Esophagus squamous epithelium (tissue), 5 donors: ENCODE results near the gene OTUD5. TPM values are rescaled to one million over a fixed set of nuclear protein-coding genes. Genes with fewer than 3 reads are reported as not detected.

Experiments
- DNase-seq: peaks from one replicate; lab custom pipeline; 2025; lab: John Stamatoyannopoulos, UW
- H3K27ac ChIP-seq, 4 donors: fragments of 200-600 bp; sonication (generic); one replicate each; pipeline ENCODE4 v1.5.1; 2016 to 2019; ENCODE audit warnings: mild to moderate bottlenecking in 1 of 4
- H3K27me3 ChIP-seq, 4 donors: fragments of 200-600 bp; sonication (generic); 1 replicate in 3 of 4; 2 replicates in 1 of 4; pipeline versions ENCODE4 v1.5.1 to v1.6.0; 2017 to 2021; ENCODE audit warnings: antibody characterized with exemption in 1 of 4
- H3K36me3 ChIP-seq, 3 donors: fragments of 200-600 bp; sonication (generic); one replicate each; pipeline ENCODE4 v1.5.1; 2016 to 2019
- H3K4me1 ChIP-seq, 3 donors: fragments of 200-600 bp; sonication (generic); one replicate each; pipeline ENCODE4 v1.5.1; 2017 to 2019
- H3K4me3 ChIP-seq, 4 donors: fragments of 200-600 bp; sonication (generic); 1 replicate in 3 of 4; 2 replicates in 1 of 4; pipeline ENCODE4 v1.5.1; 2016 to 2019; ENCODE audit warnings: mild to moderate bottlenecking in 2 of 4, moderate library complexity in 1 of 4
- H3K9me3 ChIP-seq, 3 donors: fragments of 200-600 bp; sonication (generic); one replicate each; pipeline ENCODE4 v1.5.1; 2016 to 2019
- POLR2A ChIP-seq, 4 donors: fragments of 450-650 bp; IDR thresholded peaks; one replicate each; pipeline ENCODE4 v1.6.1; 2017; ENCODE audit warnings: antibody characterized with exemption in 4 of 4, mild to moderate bottlenecking in 4 of 4, moderate library complexity in 3 of 4
- WGBS, 2 donors: methylation state at CpG; one replicate each; pipeline ENCODE4 v1.1.5; 2018; 5-methylcytosine and 5-hydroxymethylcytosine counted together
- intact Hi-C: fragments of 100-400 bp; cut with DNase I; formaldehyde crosslinking; loops from one replicate; pipeline ENCODE4 v1.15.0; 2022
- total RNA-seq, 4 donors: library from RNA; depleted of rRNA; stranded (reverse); fragments of >200 nt; gene quantifications; one replicate each; pipeline ENCODE4 v1.1.0, GENCODE V29; 2016
- TF ChIP-seq, protein P1 (sequence below), 6 experiments: fragments of 450-650 bp in 4 of 6; fragments of 200-600 bp in 2 of 6; sonication (generic) in 2 of 6; IDR thresholded peaks; one replicate each; pipeline ENCODE4 v1.5.1; 2016 to 2019; ENCODE audit warnings: antibody characterized with exemption in 6 of 6, mild to moderate bottlenecking in 4 of 6, moderate library complexity in 4 of 6
- donor health status: DM: yes; HTN: yes; CAD: no.

Gene OTUD5
- total RNA-seq, 4 donors from 2014 or later = 15.7 to 28.4 (median 24.3) TPM

DNA sequence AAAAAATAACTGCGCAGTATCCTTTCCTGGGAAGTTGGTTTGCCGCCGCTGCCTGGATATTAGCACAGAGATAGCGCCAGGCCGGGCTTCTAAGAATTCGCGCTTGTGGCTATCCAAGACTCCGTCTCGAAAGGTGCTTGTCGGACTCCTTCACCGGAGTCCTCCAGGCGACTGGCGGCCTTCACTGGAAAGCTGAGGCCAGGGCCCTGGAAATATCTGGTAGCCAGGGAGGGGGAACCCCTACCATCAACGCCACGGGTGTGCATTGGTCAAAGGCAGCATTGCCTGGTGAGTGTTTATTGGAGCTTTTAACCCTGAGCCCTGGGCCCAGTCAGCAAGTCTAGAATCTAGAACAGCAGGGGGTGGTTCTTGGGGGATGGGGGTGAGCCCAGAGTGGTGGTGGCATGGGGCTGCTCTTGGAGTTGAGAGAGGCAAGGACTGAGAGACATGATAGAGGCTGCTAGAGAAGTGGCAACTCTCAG lies 38.0 kb downstream of the OTUD5 start:
- no peak for TF ChIP-seq POLR2A (IDR thresholded peaks at IDR 0.05)
- TF ChIP-seq, protein P1, sequence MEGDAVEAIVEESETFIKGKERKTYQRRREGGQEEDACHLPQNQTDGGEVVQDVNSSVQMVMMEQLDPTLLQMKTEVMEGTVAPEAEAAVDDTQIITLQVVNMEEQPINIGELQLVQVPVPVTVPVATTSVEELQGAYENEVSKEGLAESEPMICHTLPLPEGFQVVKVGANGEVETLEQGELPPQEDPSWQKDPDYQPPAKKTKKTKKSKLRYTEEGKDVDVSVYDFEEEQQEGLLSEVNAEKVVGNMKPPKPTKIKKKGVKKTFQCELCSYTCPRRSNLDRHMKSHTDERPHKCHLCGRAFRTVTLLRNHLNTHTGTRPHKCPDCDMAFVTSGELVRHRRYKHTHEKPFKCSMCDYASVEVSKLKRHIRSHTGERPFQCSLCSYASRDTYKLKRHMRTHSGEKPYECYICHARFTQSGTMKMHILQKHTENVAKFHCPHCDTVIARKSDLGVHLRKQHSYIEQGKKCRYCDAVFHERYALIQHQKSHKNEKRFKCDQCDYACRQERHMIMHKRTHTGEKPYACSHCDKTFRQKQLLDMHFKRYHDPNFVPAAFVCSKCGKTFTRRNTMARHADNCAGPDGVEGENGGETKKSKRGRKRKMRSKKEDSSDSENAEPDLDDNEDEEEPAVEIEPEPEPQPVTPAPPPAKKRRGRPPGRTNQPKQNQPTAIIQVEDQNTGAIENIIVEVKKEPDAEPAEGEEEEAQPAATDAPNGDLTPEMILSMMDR (IDR thresholded peaks at IDR 0.05) = no peak
- Histone ChIP-seq H3K4me1 (peaks cover 0 to 37% (median 0%) of the 10 kb centered on the region in 3 donors), H3K4me3 (peak overlapping the region; percentile 50 to 71 (median 64)), H3K36me3 (peaks cover 0 to 48% (median 0%) of the 10 kb centered on the region in 3 donors), H3K27ac (peak overlapping the region; percentile 79 to 90 (median 90)), H3K27me3 (no peaks in the 10 kb centered on the region), H3K9me3 (no peaks in the 10 kb centered on the region)
- intact Hi-C loops = no loop called here
- no peak for DNase-seq
- WGBS, 2 donors = 0 to 12% methylated on average over 2 to 3 of the region's 15 CpGs

DNA sequence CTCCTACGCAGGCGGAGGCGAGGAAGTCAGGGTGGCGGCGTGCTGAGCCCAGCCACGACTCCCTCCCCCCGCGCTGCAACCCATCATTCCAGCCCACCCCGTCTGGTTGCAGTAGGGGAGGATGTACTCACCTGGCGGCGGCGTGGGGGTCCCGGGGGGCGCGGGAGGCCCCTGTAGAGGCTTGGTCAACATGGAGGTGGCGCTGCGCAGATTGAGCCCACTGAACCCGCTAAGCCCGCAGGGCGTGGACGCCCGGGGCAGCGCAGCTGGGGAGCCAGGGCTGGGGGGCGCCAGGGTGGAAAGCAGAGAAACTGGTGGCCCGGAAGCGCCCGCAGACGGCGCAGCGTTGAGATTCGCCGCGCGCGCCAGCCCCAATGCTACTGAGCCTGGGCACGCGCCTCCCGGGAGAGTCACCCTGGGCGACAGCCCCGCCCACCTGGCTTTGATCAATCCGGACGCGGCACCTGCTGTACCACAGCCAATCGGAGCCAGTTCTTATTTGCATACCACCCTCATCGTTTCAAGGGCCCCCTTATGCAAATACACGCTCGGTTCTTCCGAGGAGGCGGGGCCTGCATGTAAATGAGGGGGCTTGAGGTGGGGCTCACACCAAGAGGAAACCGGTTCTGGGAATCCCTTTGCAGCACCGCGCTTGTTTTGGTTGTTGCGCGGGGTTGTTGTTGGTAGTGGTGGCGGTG lies 38.6 kb downstream of the OTUD5 start, which contains the start of gene PIM2:
TSS of gene PIM2 (minus strand) at position 382 of the 698 bp plus-strand sequence. CDS start at position 192, 190 bp downstream.
- H3K36me3 ChIP-seq = peaks cover 0 to 48% (median 0%) of the 10 kb centered on the region in 3 donors
- H3K27me3 ChIP-seq = no peaks in the 10 kb centered on the region
- TF ChIP-seq, protein P1 (IDR thresholded peaks at IDR 0.05) = no peak
- peak in 3 of 4 donors; percentile 64 to 96 (median 84) for TF ChIP-seq POLR2A (IDR thresholded peaks at IDR 0.05)
- no peaks in the 10 kb centered on the region for H3K9me3 ChIP-seq
- peak within 1 kb of the TSS; percentile 79 to 90 (median 90) for H3K27ac ChIP-seq
- peaks cover 0 to 37% (median 0%) of the 10 kb centered on the region in 3 donors for H3K4me1 ChIP-seq
- peak within 1 kb of the TSS; percentile 50 to 71 (median 64) for H3K4me3 ChIP-seq
- DNase-seq = peak; percentile 75
- intact Hi-C loops = no loop called here
- WGBS, 2 donors = 4% methylated on average over 11 of the region's 55 CpGs; no CpG with 5 or more reads in 1 of the 2 donors

DNA sequence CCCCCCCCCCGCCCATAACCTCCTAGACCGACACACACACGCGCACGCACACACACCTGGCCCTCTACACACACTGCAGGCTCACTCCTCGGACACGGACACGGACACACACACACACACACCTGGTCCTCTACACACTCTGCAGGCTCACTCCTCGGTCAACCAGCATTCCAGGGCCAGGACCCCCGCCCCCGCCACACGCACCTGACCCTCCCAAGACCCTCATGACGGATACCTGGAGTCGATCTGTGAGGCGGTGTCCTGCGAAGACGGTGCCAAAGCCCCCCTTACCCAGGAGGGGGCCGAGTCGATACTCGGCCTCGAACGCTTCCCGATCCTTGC lies 39.1 kb downstream of the OTUD5 start:
- H3K27ac ChIP-seq = peak overlapping the region; percentile 79 to 90 (median 90)
- WGBS, 2 donors = 16% methylated on average over 8 of the region's 23 CpGs; no CpG with 5 or more reads in 1 of the 2 donors
- TF ChIP-seq, protein P1 (IDR thresholded peaks at IDR 0.05) = no peak
- peak; percentile 12 for DNase-seq
- H3K4me3 ChIP-seq = peak overlapping the region; percentile 50 to 71 (median 64)
- no peaks in the 10 kb centered on the region for H3K9me3 ChIP-seq
- no peaks in the 10 kb centered on the region for H3K27me3 ChIP-seq
- intact Hi-C loops = no loop called here
- peaks cover 0 to 45% (median 0%) of the 10 kb centered on the region in 3 donors for H3K36me3 ChIP-seq
- peaks cover 0 to 37% (median 0%) of the 10 kb centered on the region in 3 donors for H3K4me1 ChIP-seq

DNA sequence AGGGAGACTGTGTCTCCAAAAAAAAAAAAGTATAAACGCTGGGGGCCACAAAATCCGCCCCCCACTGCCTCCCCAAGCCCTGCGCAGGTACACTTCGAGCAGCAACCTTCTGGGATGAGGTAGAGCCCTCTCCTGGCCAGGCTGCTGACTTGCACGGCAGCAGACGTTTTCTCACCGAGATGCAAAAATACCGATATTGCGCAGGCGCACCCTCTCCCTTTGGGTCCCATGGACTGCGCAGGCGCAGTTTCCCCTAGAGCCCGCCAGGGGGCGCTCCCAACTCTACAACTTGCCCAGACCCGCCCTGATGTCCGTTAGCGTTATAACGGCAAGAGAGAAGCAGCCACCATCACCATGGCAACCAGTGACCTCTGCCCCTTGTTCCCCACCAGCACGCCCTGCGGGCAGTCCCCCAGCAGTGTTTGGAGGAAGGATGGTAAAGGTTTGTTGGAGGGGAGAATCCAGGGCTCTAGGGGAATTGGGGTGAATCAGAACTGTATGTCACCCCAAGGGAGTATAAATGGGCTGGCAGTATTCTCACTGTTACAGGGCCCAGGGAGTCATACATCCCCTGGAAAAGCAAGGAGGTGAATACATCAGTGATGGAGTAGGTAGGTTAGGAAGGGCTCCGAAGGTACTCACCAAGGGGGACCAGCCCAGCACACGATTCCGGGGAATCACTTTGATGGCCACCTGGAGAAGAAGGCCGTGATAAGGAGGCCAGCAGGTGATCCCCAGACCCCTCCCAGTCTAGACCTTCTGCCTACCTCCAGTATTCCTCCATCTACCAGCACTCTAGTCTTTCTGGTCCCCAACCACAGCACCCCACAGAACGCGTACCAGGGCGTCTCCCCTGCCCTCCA lies 40.0 kb downstream of the OTUD5 start:
- H3K4me1 ChIP-seq = peaks cover 0 to 44% (median 0%) of the 10 kb centered on the region in 3 donors
- 48 to 56% methylated on average over 3 to 10 of the region's 27 CpGs for WGBS, 2 donors
- peak; percentile 55 for DNase-seq
- peak overlapping the region; percentile 79 to 90 (median 90) for H3K27ac ChIP-seq
- no peaks in the 10 kb centered on the region for H3K9me3 ChIP-seq
- peaks cover 0 to 36% (median 0%) of the 10 kb centered on the region in 3 donors for H3K36me3 ChIP-seq
- intact Hi-C loops = no loop called here
- peak in 1 of 4 donors; percentile 15 for TF ChIP-seq POLR2A (IDR thresholded peaks at IDR 0.05)
- TF ChIP-seq, protein P1 (IDR thresholded peaks at IDR 0.05) = peak; percentile 89 to 98 (median 95)
- H3K27me3 ChIP-seq = no peaks in the 10 kb centered on the region
- H3K4me3 ChIP-seq = peak overlapping the region; percentile 50 to 71 (median 64)
